H1 (cell line): ENCODE measurements around the gene PDE6B. TPM values are rescaled to one million over a fixed set of nuclear protein-coding genes. Genes with fewer than 3 reads are reported as not detected.

Experiments
- CTCF ChIA-PET: fragments of 300-600 bp; sonication (Branson Sonifier 250); formaldehyde crosslinking; loops from one replicate; lab custom pipeline; 2021; ENCODE audit not compliant: partially characterized antibody; lab: Charles Lee
- POLR2A ChIA-PET: fragments of 300-600 bp; sonication (Branson Sonifier 250); formaldehyde crosslinking; loops from one replicate; lab custom pipeline; 2021; ENCODE audit warnings: inconsistent platforms; ENCODE audit not compliant: partially characterized antibody; lab: Charles Lee
- DNase-seq, 2 experiments: peaks; one replicate each; pipeline versions ENCODE4 v3.0.0 to v3.0.0-alpha.2; 2010 to 2022; ENCODE audit warnings: low spot score in 2 of 2, low read depth in 1 of 2, mixed read lengths in 1 of 2
- FAIRE-seq: peaks from 2 replicates; lab custom pipeline; 2011; peaks lifted over from hg19 to GRCh38; lab: Jason Lieb, UNC
- H2AFZ ChIP-seq: 2 replicates; pipeline ENCODE4 v1.8.1; 2012; ENCODE audit warnings: low read length, inconsistent platforms
- H2AK5ac ChIP-seq: 2 replicates; pipeline ENCODE4 v1.6.1; 2013; ENCODE audit warnings: low read depth, low read length
- H2BK120ac ChIP-seq: replicated peaks from 2 replicates; pipeline ENCODE3; 2013; ENCODE audit warnings: low read depth, low read length, inconsistent platforms
- H2BK12ac ChIP-seq: 2 replicates; pipeline ENCODE4 v1.6.1; 2013; ENCODE audit warnings: low read depth, low read length
- H2BK15ac ChIP-seq: 2 replicates; pipeline ENCODE4 v1.6.1; 2013; ENCODE audit warnings: low read length
- H2BK20ac ChIP-seq: 2 replicates; pipeline ENCODE4 v1.6.1; 2013; ENCODE audit warnings: low read length
- H2BK5ac ChIP-seq: 2 replicates; pipeline ENCODE4 v1.6.1; 2013; ENCODE audit warnings: low read depth, low read length
- H3K14ac ChIP-seq: 2 replicates; pipeline ENCODE4 v1.6.1; 2013; ENCODE audit warnings: inconsistent platforms; ENCODE audit not compliant: insufficient read length
- H3K18ac ChIP-seq: 2 replicates; pipeline ENCODE4 v1.6.1; 2013; ENCODE audit warnings: low read length; ENCODE audit errors: extremely low read depth
- H3K23ac ChIP-seq: 2 replicates; pipeline ENCODE4 v1.6.1; 2013; ENCODE audit warnings: inconsistent platforms; ENCODE audit not compliant: insufficient read length
- H3K23me2 ChIP-seq: 2 replicates; pipeline ENCODE4 v1.6.1; 2013; ENCODE audit warnings: low read depth, low read length
- H3K27ac ChIP-seq: 2 replicates; pipeline ENCODE4 v1.6.1; 2011; ENCODE audit warnings: low read depth, low read length, inconsistent platforms
- H3K27me3 ChIP-seq, 4 experiments: replicated peaks in 1 of 4; 1 replicate in 1 of 4; 2 replicates in 3 of 4; pipeline versions ENCODE4 v1.6.1 to v1.8.1; 2011 to 2013; ENCODE audit warnings: low read length in 3 of 4, mild to moderate bottlenecking in 3 of 4, inconsistent platforms in 2 of 4, mixed read lengths in 2 of 4, moderate library complexity in 1 of 4; ENCODE audit not compliant: control insufficient read depth in 3 of 4, insufficient read depth in 3 of 4; ENCODE audit errors: extremely low read depth in 1 of 4
- H3K36me3 ChIP-seq, 4 experiments: 2 replicates each; pipeline versions ENCODE4 v1.6.1 to v1.8.1; 2011 to 2013; ENCODE audit warnings: mild to moderate bottlenecking in 4 of 4, low read length in 3 of 4, moderate library complexity in 2 of 4, control low read depth in 1 of 4, inconsistent platforms in 1 of 4; ENCODE audit not compliant: insufficient read depth in 4 of 4, control insufficient read depth in 2 of 4
- H3K4ac ChIP-seq: replicated peaks from 2 replicates; pipeline ENCODE3; 2013; ENCODE audit warnings: low read length, low read depth, mixed read lengths, inconsistent platforms; ENCODE audit not compliant: insufficient read length
- H3K4me1 ChIP-seq, 4 experiments: replicated peaks in 1 of 4; 1 replicate in 1 of 4; 2 replicates in 3 of 4; pipeline versions ENCODE4 v1.6.1 to v1.8.1; 2011 to 2013; ENCODE audit warnings: low read length in 3 of 4, inconsistent platforms in 2 of 4, mixed read lengths in 1 of 4; ENCODE audit not compliant: insufficient read depth in 4 of 4, control insufficient read depth in 3 of 4
- H3K4me2 ChIP-seq, 2 experiments: 2 replicates each; pipeline versions ENCODE4 v1.6.1 to v1.8.1; 2011 to 2013; ENCODE audit warnings: low read depth in 2 of 2, low read length in 2 of 2, control low read depth in 1 of 2, inconsistent platforms in 1 of 2, mild to moderate bottlenecking in 1 of 2; ENCODE audit not compliant: insufficient read depth in 1 of 2
- H3K4me3 ChIP-seq, 4 experiments: fragments of 200-600, 300-600 bp in 1 of 4; sonication (generic), shearing (Covaris generic), sonication (Bioruptor Twin) in 1 of 4; 2 replicates each; pipeline versions ENCODE4 v1.5.1 to v1.8.1; 2011 to 2016; ENCODE audit warnings: low read length in 4 of 4, low read depth in 3 of 4, control low read depth in 2 of 4, inconsistent platforms in 2 of 4, mild to moderate bottlenecking in 2 of 4, mixed read lengths in 1 of 4, moderate library complexity in 1 of 4; ENCODE audit not compliant: insufficient read depth in 2 of 4; ENCODE audit errors: extremely low read depth in 1 of 4
- H3K56ac ChIP-seq: replicated peaks from 2 replicates; pipeline ENCODE3; 2013; ENCODE audit warnings: low read depth, mild to moderate bottlenecking, mixed read lengths, low read length, inconsistent platforms; ENCODE audit not compliant: insufficient read length
- H3K79me1 ChIP-seq: 2 replicates; pipeline ENCODE4 v1.6.1; 2013; ENCODE audit warnings: low read depth, low read length, control low read depth
- H3K79me2 ChIP-seq, 2 experiments: 2 replicates each; pipeline versions ENCODE4 v1.6.1 to v1.8.1; 2012 to 2013; ENCODE audit warnings: low read length in 2 of 2, mild to moderate bottlenecking in 2 of 2, inconsistent platforms in 1 of 2; ENCODE audit not compliant: insufficient read depth in 2 of 2, control insufficient read depth in 1 of 2
- H3K9ac ChIP-seq, 4 experiments: replicated peaks in 1 of 4; 1 replicate in 1 of 4; 2 replicates in 3 of 4; pipeline versions ENCODE4 v1.6.1 to v1.8.1; 2011 to 2013; ENCODE audit warnings: low read depth in 3 of 4, low read length in 3 of 4, control low read depth in 2 of 4, mild to moderate bottlenecking in 2 of 4, moderate library complexity in 2 of 4, inconsistent platforms in 1 of 4; ENCODE audit errors: extremely low read depth in 1 of 4
- H3K9me3 ChIP-seq, 2 experiments: 2 replicates each; pipeline versions ENCODE4 v1.6.1 to v1.8.1; 2012 to 2013; ENCODE audit warnings: mild to moderate bottlenecking in 2 of 2, moderate library complexity in 2 of 2, control low read depth in 1 of 2, inconsistent platforms in 1 of 2, low read depth in 1 of 2, low read length in 1 of 2, mixed read lengths in 1 of 2; ENCODE audit not compliant: insufficient read depth in 2 of 2
- H4K20me1 ChIP-seq, 2 experiments: replicated peaks in 1 of 2; 2 replicates each; pipeline versions ENCODE3 to v1.8.1; 2011 to 2013; ENCODE audit warnings: inconsistent platforms in 2 of 2, low read length in 2 of 2, mild to moderate bottlenecking in 1 of 2; ENCODE audit not compliant: insufficient read depth in 2 of 2, control insufficient read depth in 1 of 2
- H4K5ac ChIP-seq: 2 replicates; pipeline ENCODE4 v1.6.1; 2013; ENCODE audit warnings: low read length, low read depth, mixed read lengths, inconsistent platforms; ENCODE audit not compliant: insufficient read length
- H4K8ac ChIP-seq: 2 replicates; pipeline ENCODE4 v1.8.0; 2013; ENCODE audit warnings: mild to moderate bottlenecking, moderate library complexity, low read length, inconsistent platforms; ENCODE audit not compliant: insufficient read depth; ENCODE audit errors: extremely low read depth
- H4K91ac ChIP-seq: replicated peaks from 2 replicates; pipeline ENCODE3; 2013; ENCODE audit warnings: low read length, mixed read lengths, inconsistent platforms; ENCODE audit not compliant: insufficient read length
- SIN3A ChIP-seq, 2 experiments: IDR thresholded peaks in 1 of 2; conservative IDR thresholded peaks in 1 of 2; 2 replicates each; pipeline ENCODE4 v1.6.1; 2011 to 2012; ENCODE audit warnings: low read length in 2 of 2, improper control_type of control experiment in 1 of 2, low read depth in 1 of 2, mild to moderate bottlenecking in 1 of 2
- WGBS, 2 experiments: shearing (Covaris generic) in 1 of 2; methylation state at CpG; one replicate each; pipeline versions ENCODE4 v1.1.6 to v1.1.7; 2013 to 2015; ENCODE audit warnings: low lambda C conversion rate in 2 of 2, mixed read lengths in 2 of 2, inconsistent platforms in 1 of 2, low coverage in 1 of 2, missing lambda C conversion rate in 1 of 2; ENCODE audit not compliant: insufficient replicate concordance in 2 of 2, insufficient coverage in 1 of 2, insufficient read length in 1 of 2; ENCODE audit errors: extremely low coverage in 1 of 2, missing lambda C conversion rate in 1 of 2; 5-methylcytosine and 5-hydroxymethylcytosine counted together
- polyA plus RNA-seq, 7 experiments: library from polyadenylated mRNA; depleted of rRNA in 3 of 7; stranded (reverse) in 5 of 7; unstranded in 2 of 7; fragments of >200 nt in 5 of 7; fragments of 200-250 nt in 2 of 7; gene quantifications; 1 replicate in 5 of 7; 2 replicates in 1 of 7; 4 replicates in 1 of 7; pipeline versions ENCODE4 v1.2.1 to v1.2.3, GENCODE V29; 2011 to 2013; ENCODE audit warnings: missing spikeins in 2 of 7, mixed read lengths in 2 of 7
- total RNA-seq: library from RNA; stranded (reverse); fragmentation: NEBNext Ultra II Directional; extraction: Animal tissue kit (Norgen Biotek cat#: 25700); gene quantifications from 2 replicates; pipeline ENCODE4 v1.2.1, GENCODE V29; 2021

The PDE6B gene
- total and polyA plus RNA-seq, 2 of the 8 experiments (the other 6 are each of a cell fraction or from before 2014, with no cell fraction given), result 4.1 to 8.4 TPM

- 81% methylated on average over 16 of the region's 16 CpGs; no CpG with 5 or more reads in 1 of the 2 experiments for WGBS, 2 experiments
- Histone ChIP-seq H4K91ac (no peak overlapping the region), H3K79me1 (no peaks in the 10 kb centered on the region), H2BK15ac (no peak overlapping the region), H3K4me1 (no peaks in the 10 kb centered on the region; a peak in 1 of 7 replicates), H2BK12ac (no peak overlapping the region), H2BK120ac (no peak overlapping the region), H3K23ac (no peak overlapping the region), H4K5ac (no peak overlapping the region), H3K9ac (no peak overlapping the region), H2BK5ac (no peak overlapping the region), H4K20me1 (no peaks in the 10 kb centered on the region), H3K56ac (no peak overlapping the region), H3K4me3 (no peak overlapping the region), H3K27ac (no peak overlapping the region), H3K4me2 (no peak overlapping the region), H2BK20ac (no peak overlapping the region), H3K79me2 (no peaks in the 10 kb centered on the region), H3K23me2 (no peaks in the 10 kb centered on the region; the same call in 1 of the 2 replicates), H3K9me3 (0 out of 4 replicates have a peak, but pooled peaks cover 0 to 2% of the 10 kb centered on the region in 2 experiments), H4K8ac (no peak overlapping the region), H3K27me3 (no peaks in the 10 kb centered on the region), H2AK5ac (no peak overlapping the region), H3K36me3 (no peaks in the 10 kb centered on the region), H3K14ac (no peak overlapping the region), H3K4ac (no peak overlapping the region), H3K18ac (no peak overlapping the region), H2AFZ (no peak overlapping the region)
- DNase-seq, result no peak
- POLR2A ChIA-PET, result interaction anchor here (1.5 kb wide), 1 partner anchor 12 kb away, joined by 3 read pairs; no protein-coding TSS in a partner anchor
- CTCF ChIA-PET, result interaction anchor here (0.6 to 1.6 kb wide), 4 partner anchors 10 to 68 kb away, joined by 3 to 5 read pairs (median 4); no protein-coding TSS in a partner anchor
- FAIRE-seq, result no peak
- no peak for TF ChIP-seq SIN3A (conservative IDR thresholded peaks at IDR 0.05 in 1 of 2, IDR thresholded peaks at IDR 0.05 in 1 of 2; ENCODE audit: low read depth in 1 of 2, low read length in 2 of 2)
These were observed 36.0 kb upstream of the PDE6B start for GRCh38 chr4:589219-589963.
